Panc1 (cell line): Measurements from ENCODE around the gene PIGL. TPM values are rescaled to one million over a fixed set of nuclear protein-coding genes. Genes with fewer than 3 reads are reported as not detected.

Experiments used
- ATAC-seq: fragments of 200-7000 bp; cut with Tn5 transposase; 2 replicates; pipeline ENCODE4 v1.9.1; 2020; ENCODE audit warnings: mild to moderate bottlenecking, moderate library complexity
- BruUV-seq: library from RNA; stranded (reverse); fragments of 400-500 nt; replicated peaks from 2 replicates; lab custom pipeline; 2021; lab: Mats Ljungman, UMichigan
- CTCF ChIA-PET: fragments of 300-600 bp; sonication (Branson Sonifier 250); formaldehyde crosslinking; loops from one replicate; lab custom pipeline; 2022; ENCODE audit warnings: antibody characterized with exemption; lab: Charles Lee
- POLR2A ChIA-PET: fragments of 300-600 bp; sonication (Branson Sonifier 250); formaldehyde crosslinking; loops from one replicate; lab custom pipeline; 2022; ENCODE audit warnings: antibody characterized with exemption; lab: Charles Lee
- DNase-seq: peaks from one replicate; pipeline ENCODE4 v3.0.0-alpha.2; 2010; ENCODE audit warnings: low read depth, low spot score
- H3K27ac ChIP-seq: 2 replicates; pipeline ENCODE4 v1.5.1; 2011; ENCODE audit warnings: mild to moderate bottlenecking, low read length, inconsistent platforms
- H3K27me3 ChIP-seq: fragments of 200-500 bp; sonication (Bioruptor generic); 2 replicates; pipeline ENCODE4 v1.6.0; 2014; ENCODE audit warnings: low read length, inconsistent platforms; ENCODE audit not compliant: control insufficient read depth, insufficient read depth
- H3K36me3 ChIP-seq: fragments of 200-500 bp; sonication (Bioruptor generic); 2 replicates; pipeline ENCODE4 v1.5.1; 2014; ENCODE audit warnings: inconsistent platforms, mild to moderate bottlenecking, low read length, moderate library complexity; ENCODE audit not compliant: control insufficient read depth, insufficient read depth
- H3K4me1 ChIP-seq: 2 replicates; pipeline ENCODE4 v1.5.1; 2011; ENCODE audit warnings: inconsistent platforms, mild to moderate bottlenecking, low read length, moderate library complexity; ENCODE audit not compliant: control insufficient read depth, insufficient read depth
- H3K4me3 ChIP-seq, 2 experiments: 2 replicates each; pipeline ENCODE4 v1.5.1; 2011 to 2012; ENCODE audit warnings: low read depth in 2 of 2, low read length in 2 of 2, mild to moderate bottlenecking in 2 of 2, inconsistent platforms in 1 of 2, moderate library complexity in 1 of 2
- H3K9me3 ChIP-seq: fragments of 200-500 bp; sonication (Bioruptor generic); 2 replicates; pipeline ENCODE4 v1.5.1; 2014; ENCODE audit warnings: low read depth, mild to moderate bottlenecking, inconsistent platforms, low read length, moderate library complexity; ENCODE audit not compliant: control insufficient read depth, insufficient read depth
- CTCF ChIP-seq: fragments of 450-650 bp; IDR thresholded peaks from 2 replicates; pipeline ENCODE4 v1.5.1; 2017; ENCODE audit warnings: mild to moderate bottlenecking
- POLR2AphosphoS5 ChIP-seq: IDR thresholded peaks from 2 replicates; pipeline ENCODE4 v1.6.1; 2012; ENCODE audit warnings: mild to moderate bottlenecking, low read depth, low read length, moderate library complexity
- SIN3A ChIP-seq: IDR thresholded peaks from 2 replicates; pipeline ENCODE4 v1.6.1; 2012; ENCODE audit warnings: low read depth, mild to moderate bottlenecking, low read length, moderate library complexity, borderline replicate concordance; ENCODE audit not compliant: insufficient read depth
- TCF7L2 ChIP-seq: IDR thresholded peaks from 2 replicates; pipeline ENCODE4 v1.6.1; 2011; ENCODE audit warnings: mild to moderate bottlenecking, low read depth, low read length, inconsistent platforms
- in situ Hi-C: cut with HindIII; loops from 2 replicates; pipeline ENCODE4 v1.10.0; 2016; ENCODE audit warnings: low sequenced_read_pairs, low pct_unique_long_range_greater_than_20kb
- intact Hi-C: fragments of 100-400 bp; cut with micrococcal nuclease; formaldehyde crosslinking; loops from one replicate; pipeline ENCODE4 v1.10.0; 2022; ENCODE audit not compliant: unreplicated experiment
- total RNA-seq: library from RNA; stranded (reverse); gene quantifications from one replicate; pipeline ENCODE4 v1.2.1, GENCODE V29; 2021; ENCODE audit not compliant: unreplicated experiment
- TF ChIP-seq, protein P1 (sequence below), 2 experiments: IDR thresholded peaks; 2 replicates each; pipeline ENCODE4 v1.6.1; 2011 to 2012; ENCODE audit warnings: low read depth in 2 of 2, control low read depth in 1 of 2, low read length in 1 of 2, mild to moderate bottlenecking in 1 of 2, moderate library complexity in 1 of 2; ENCODE audit not compliant: insufficient read depth in 1 of 2

PIGL gene
- total RNA-seq, 1 experiment from 2014 or later: 14.8 TPM

GRCh38 chr17:16272111-16272840 lies 55.3 kb downstream of the PIGL start:
- no TSS peak for BruUV-seq
- Histone ChIP-seq H3K27ac (no peak overlapping the region), H3K36me3 (no peaks in the 10 kb centered on the region), H3K27me3 (no peaks in the 10 kb centered on the region), H3K4me1 (peaks cover 6% of the 10 kb centered on the region; the same call in 1 of the 2 replicates), H3K9me3 (peaks cover 3% of the 10 kb centered on the region; the same call in 1 of the 2 replicates), H3K4me3 (no peak overlapping the region)
- POLR2A ChIA-PET: interaction anchor here (0.6 kb wide), 1 partner anchor 621 kb away, joined by 3 read pairs; no protein-coding TSS in a partner anchor
- intact Hi-C loops: no loop called here
- no peak for ATAC-seq
- TF ChIP-seq CTCF: no peak
- TF ChIP-seq POLR2AphosphoS5: no peak
- TF ChIP-seq, protein P1, sequence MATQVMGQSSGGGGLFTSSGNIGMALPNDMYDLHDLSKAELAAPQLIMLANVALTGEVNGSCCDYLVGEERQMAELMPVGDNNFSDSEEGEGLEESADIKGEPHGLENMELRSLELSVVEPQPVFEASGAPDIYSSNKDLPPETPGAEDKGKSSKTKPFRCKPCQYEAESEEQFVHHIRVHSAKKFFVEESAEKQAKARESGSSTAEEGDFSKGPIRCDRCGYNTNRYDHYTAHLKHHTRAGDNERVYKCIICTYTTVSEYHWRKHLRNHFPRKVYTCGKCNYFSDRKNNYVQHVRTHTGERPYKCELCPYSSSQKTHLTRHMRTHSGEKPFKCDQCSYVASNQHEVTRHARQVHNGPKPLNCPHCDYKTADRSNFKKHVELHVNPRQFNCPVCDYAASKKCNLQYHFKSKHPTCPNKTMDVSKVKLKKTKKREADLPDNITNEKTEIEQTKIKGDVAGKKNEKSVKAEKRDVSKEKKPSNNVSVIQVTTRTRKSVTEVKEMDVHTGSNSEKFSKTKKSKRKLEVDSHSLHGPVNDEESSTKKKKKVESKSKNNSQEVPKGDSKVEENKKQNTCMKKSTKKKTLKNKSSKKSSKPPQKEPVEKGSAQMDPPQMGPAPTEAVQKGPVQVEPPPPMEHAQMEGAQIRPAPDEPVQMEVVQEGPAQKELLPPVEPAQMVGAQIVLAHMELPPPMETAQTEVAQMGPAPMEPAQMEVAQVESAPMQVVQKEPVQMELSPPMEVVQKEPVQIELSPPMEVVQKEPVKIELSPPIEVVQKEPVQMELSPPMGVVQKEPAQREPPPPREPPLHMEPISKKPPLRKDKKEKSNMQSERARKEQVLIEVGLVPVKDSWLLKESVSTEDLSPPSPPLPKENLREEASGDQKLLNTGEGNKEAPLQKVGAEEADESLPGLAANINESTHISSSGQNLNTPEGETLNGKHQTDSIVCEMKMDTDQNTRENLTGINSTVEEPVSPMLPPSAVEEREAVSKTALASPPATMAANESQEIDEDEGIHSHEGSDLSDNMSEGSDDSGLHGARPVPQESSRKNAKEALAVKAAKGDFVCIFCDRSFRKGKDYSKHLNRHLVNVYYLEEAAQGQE (IDR thresholded peaks at IDR 0.05; ENCODE audit: insufficient read depth in 1 of 2, low read depth in 2 of 2, low read length in 1 of 2): no peak
- no peak for TF ChIP-seq TCF7L2
- TF ChIP-seq SIN3A: no peak
- DNase-seq: no peak
- in situ Hi-C loops: no loop called here
- CTCF ChIA-PET: no interaction called here

GRCh38 chr17:16273499-16273898 lies 56.5 kb downstream of the PIGL start:
- ChIA-PET POLR2A (interaction anchor here (0.6 kb wide), 1 partner anchor 73 kb away, joined by 3 read pairs; no protein-coding TSS in a partner anchor), CTCF (interaction anchor here (0.6 kb wide), 1 partner anchor 113 kb away, joined by 11 read pairs; no protein-coding TSS in a partner anchor)
- intact Hi-C loops (no loop called here), in situ Hi-C loops (no loop called here)
- Histone ChIP-seq H3K36me3 (no peaks in the 10 kb centered on the region), H3K27ac (no peak overlapping the region), H3K9me3 (peaks cover 3% of the 10 kb centered on the region; the same call in 1 of the 2 replicates), H3K4me1 (peaks cover 6% of the 10 kb centered on the region; the same call in 1 of the 2 replicates), H3K27me3 (no peaks in the 10 kb centered on the region), H3K4me3 (no peak overlapping the region)
- no TSS peak for BruUV-seq
- peak; percentile 87 for DNase-seq
- peak; percentile 80 for ATAC-seq
- TF ChIP-seq CTCF (no peak), POLR2AphosphoS5 (no peak), TCF7L2 (no peak), SIN3A (no peak)
- TF ChIP-seq, protein P1 (IDR thresholded peaks at IDR 0.05; ENCODE audit: insufficient read depth in 1 of 2, low read depth in 2 of 2, low read length in 1 of 2): no peak
